ENCODE measurements around the gene HERC4.

- no peak for TF ChIP-seq CTCF (IDR thresholded peaks at IDR 0.05; ENCODE audit: insufficient read depth, low read depth, low read length)
- TF ChIP-seq EZH2 (IDR thresholded peaks at IDR 0.05; ENCODE audit: insufficient read depth, low read length), result no peak
Measured at GRCh38 chr10:67936416-67936815, 138.7 kb downstream of the HERC4 start.

Measured in astrocyte (in vitro differentiated cells and primary cell).